ENCODE results near the gene TREX2.

TREX2 gene

GRCh38 chrX:153475751-153476281 is 30.0 kb upstream of the TREX2 start:
- DNase-seq (ENCODE audit: low read depth in 2 of 2): no peak

- no peak for DNase-seq (ENCODE audit: low read depth in 2 of 2)
Measured at GRCh38 chrX:153475271-153475670, 29.4 kb upstream of the TREX2 start.

DNA sequence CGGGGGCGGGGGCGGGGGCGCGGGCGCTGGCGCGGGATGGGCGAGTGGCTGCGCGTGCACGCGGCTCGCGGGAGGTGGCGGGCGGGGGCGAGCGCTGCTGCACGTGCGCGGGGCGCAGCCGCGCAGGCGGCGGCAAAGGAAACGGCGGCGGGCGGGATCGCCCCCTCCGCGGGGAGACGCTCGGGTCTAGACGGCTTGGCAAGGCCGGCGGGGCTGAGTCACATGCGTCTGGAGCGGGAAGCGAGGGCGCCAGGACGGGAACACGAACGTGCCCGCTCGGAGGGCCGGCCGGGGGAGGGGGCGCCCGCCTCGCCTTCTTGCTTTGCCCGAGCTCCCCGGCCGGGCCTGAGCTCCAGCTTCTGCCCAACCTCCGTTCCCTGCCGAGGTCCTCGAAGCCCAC is 28.9 kb upstream of the TREX2 start:
- DNase-seq (ENCODE audit: low read depth in 2 of 2): peak in 1 of 2 experiments; percentile 13

GRCh38 chrX:153474266-153474665 is 28.4 kb upstream of the TREX2 start:
- no peak for DNase-seq (ENCODE audit: low read depth in 2 of 2)

GRCh38 chrX:153473126-153473525 is 27.3 kb upstream of the TREX2 start:
- DNase-seq (ENCODE audit: low read depth in 2 of 2): no peak

DNA sequence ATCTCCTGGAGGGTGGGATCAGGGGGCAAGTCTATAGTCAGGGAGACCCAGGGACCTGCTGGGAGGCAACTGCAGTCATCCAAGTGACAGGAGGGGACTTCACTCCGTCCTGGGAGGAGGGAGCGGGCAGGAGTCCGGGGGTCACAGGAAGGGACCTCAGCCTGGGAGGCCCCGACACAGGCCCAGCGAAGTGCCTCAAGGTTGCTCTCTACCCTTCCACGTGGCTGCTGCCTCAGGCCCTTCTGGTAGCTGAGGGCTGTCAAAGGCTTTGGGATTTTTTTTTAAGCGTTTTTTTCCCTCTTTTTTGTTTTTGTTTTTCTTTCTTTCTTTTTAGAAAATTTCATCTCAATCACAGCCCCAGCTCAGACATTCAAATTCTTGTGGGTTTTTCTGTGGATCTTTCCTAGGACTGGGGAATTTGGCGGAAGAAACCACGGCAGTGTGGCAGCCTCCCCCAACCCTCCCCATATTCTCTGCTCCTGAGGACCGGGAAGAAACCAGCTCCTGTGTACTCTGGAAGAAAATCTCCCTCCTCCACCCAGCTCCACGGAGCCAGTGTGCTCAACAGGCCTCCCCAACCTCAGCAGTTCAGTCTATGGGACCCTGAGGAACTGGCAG is 25.9 kb upstream of the TREX2 start:
- no peak for DNase-seq (ENCODE audit: low read depth in 2 of 2)

DNA sequence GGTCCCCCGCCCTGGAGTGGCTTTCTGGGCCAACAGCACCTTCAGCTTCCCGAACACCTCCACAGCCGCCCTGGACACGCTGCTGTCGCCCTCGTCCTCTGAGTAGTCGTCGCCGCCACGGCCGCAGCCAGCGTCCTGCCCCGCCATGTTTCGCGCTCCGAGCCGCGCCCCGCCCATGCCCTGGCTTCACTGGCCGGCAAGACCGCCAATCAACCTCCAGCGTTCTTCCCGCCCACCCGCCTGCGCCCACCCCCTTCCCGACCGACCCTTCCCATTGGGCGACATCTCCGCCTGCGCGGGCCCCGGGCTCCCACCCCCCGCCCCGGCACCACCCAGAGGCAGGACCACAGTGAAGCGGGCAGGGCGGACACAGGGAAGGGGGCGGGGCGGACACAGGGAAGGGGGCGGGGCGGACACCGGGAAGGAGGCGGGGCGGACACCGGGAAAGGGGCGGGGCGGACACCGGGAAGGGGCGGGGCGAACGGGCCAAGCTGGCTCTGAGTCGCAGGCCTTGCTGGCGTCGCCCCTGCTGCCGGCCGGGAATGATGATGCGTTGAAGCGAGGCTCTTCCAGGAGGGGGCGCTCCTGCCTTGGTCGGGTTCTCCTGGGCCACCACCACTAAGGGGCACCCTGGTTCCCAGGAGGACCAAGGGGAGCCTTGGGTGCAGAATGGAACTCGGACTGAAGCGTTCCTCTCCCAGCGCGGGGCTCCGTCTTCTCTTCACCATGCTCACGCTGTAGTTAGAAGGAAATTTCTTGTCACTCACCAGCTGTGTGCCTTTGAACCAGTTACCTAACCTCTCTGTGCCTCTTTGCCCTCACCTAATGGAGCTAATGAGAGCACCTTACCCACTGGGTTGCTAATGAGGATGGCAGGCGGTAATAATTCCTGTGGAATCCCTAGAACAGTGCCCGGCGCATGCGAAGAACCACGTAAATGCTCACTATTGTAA is 24.8 kb upstream of the TREX2 start, which contains the start of gene HAUS7:
Gene HAUS7 (minus strand): TSS at position 166 of the 953 bp plus-strand sequence. CDS start 19 bp downstream, at position 147.
- DNase-seq (ENCODE audit: low read depth in 2 of 2): peak; percentile 75 to 81

DNA sequence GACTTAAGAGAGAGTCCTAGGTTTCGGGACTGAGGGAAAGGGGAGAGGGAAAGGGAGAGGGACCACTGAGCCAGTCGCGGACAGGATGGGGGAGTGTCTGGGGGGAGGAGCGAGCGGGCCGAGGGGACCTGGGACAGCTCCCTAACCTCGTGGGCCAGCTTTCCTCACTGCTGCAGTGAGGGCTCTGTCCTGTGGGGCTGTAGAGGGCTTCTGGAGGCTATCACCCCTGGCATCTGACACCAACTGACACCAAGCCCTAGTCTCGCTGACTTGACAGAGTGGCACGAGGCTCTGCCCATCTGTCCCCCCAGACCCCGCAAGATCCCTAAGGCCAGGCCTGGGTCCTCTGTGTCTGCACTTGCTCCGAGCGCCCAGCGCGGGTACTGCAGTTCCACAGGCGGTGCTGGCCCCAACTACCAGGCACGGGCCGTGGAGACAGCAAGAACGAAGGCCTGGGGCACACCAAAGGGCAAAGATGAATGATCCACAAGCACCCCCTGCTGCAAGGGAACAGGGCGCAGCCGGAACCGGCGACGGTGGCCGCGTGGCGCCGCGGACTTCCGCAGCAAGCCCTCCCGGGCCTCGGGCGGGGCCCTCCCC is 24.1 kb upstream of the TREX2 start:
- peak; percentile 1 to 8 for DNase-seq (ENCODE audit: low read depth in 2 of 2)

DNA sequence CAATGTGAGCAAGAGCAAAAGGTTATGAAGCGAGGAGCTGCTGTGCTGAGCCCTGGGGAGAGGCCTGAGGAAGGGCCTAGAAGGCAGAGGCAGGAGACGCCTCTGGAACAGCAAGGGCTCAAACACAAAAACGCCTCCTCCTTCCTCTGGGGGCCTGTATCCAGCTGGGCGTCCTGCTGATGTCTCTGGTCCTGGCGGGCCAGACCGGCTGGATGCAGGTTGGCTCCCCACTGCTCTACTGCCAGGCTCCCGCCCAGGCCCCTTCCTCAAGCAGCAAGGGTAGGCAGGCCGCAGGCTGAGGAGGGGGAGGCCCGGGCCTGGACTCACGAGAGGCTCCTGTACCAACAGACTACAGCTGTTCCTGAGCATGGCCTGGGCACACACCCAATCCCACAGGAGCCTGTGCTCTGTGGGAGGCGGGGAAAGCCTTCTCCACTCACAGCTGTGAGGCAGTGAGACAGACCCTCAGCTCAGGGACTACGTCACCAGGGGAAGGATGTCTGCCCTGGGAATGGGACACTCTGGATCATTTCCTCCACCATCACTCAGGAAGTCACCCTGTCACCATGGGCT is 22.2 kb upstream of the TREX2 start:
- DNase-seq (ENCODE audit: low read depth in 2 of 2): no peak

GRCh38 chrX:153465691-153466380 is 20.0 kb upstream of the TREX2 start:
- DNase-seq (ENCODE audit: low read depth in 2 of 2): no peak

DNA sequence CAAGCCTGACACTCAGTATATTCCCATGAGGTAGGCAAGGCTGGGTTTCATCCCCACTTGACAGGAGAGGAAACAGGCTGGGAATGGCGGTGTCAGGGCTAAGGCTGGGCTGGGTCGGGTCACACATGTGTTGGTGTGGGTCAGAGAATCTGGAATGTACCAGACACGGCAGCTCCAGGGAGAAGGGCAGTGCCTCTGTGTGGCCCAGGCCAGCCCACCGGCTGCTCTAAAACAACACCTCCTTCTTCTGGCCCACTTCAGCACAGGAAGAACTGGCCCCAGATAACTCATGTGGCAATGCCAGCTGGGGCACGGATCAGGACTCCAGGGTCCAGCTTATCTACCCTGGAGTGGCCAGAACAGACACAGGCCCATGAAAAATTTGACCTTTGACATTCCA is 18.3 kb upstream of the TREX2 start:
- no peak for DNase-seq (ENCODE audit: low read depth in 2 of 2)

GRCh38 chrX:153463556-153463955 is 17.7 kb upstream of the TREX2 start:
- DNase-seq (ENCODE audit: low read depth in 2 of 2): no peak

GRCh38 chrX:153463031-153463430 is 17.2 kb upstream of the TREX2 start:
- DNase-seq (ENCODE audit: low read depth in 2 of 2): no peak

GRCh38 chrX:153462291-153462690 is 16.4 kb upstream of the TREX2 start:
- no peak for DNase-seq (ENCODE audit: low read depth in 2 of 2)

DNA sequence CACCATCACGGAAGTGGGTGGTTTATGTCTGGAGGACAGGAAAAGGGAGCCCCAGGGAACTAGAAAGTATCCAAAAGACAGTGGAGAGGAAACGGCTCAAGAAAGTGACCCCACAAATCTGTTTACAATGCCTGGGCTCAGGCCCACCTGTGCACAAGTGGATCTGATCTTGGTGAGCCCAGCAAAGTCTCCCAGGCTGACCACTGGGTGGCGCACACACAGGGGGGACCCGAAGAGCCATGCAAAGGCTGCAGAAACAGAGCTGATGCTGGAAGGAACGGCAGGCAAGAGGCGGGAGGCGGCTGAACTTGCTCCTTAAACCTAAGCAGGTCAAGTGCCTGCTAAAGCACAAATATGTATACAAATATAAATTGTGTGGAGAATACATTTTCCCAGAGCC is 15.0 kb upstream of the TREX2 start:
- peak; percentile 12 to 20 for DNase-seq (ENCODE audit: low read depth in 2 of 2)

DNA sequence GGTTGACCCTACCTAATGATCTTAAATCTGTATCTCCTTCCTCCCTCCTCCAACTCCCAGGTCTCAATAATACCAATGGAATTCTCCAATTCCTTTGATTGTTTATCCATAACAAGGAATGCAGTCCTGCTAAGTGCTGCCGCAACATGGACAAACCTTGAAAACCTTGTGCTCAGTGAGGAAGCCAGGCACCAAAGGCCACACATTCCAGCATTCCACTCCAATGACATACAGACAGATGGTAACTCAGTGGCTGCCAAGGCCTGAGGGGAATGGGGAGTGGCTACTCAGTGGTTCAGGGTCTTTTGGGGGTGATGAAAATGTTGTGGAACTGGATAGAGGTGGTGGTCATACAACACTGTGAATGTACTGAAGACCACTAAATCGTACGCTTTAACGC is 14.1 kb upstream of the TREX2 start:
- no peak for DNase-seq (ENCODE audit: low read depth in 2 of 2)

- no peak for DNase-seq (ENCODE audit: low read depth in 2 of 2)
Measured at GRCh38 chrX:153458476-153458875, 12.6 kb upstream of the TREX2 start.

DNA sequence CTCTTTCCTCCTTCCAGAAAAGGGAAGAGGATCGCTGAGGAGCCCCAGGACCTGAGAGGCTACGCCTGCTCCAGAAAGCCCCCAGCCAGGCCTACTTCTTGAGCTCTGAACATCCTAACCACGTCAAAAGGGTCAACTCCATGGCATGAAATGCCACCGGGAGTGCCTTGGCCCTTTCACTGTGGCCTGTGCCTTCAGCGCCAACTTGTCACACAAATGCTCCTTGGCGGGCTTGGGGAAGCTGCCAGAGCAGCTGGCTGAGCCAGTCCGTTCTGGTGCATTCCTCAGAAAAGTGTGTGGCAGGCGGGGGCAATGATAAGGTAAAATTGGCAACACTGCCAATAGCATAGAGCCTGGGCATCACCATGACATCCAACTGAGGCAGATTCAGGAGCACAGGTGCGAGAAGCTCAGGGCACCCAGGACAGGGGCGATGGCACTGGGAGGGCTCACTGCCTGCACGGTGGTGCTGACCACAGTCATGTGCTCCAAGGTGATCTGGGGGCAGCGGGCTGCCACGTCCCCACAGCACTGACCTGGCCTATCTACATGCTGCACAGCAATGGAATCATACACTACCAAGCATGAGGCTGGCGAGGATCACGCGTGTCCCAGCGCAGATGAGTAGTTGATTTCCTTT is 12.1 kb upstream of the TREX2 start:
- DNase-seq (ENCODE audit: low read depth in 2 of 2): no peak

- DNase-seq (ENCODE audit: low read depth in 2 of 2): no peak
Measured at GRCh38 chrX:153457136-153457825, 11.4 kb upstream of the TREX2 start.

GRCh38 chrX:153456704-153457103 is 10.8 kb upstream of the TREX2 start:
- no peak for DNase-seq (ENCODE audit: low read depth in 2 of 2)

Measured in stimulated activated CD4-positive, alpha-beta T cell treated with anti-CD3 and anti-CD28 coated beads, Interleukin-12 subunit alpha, Interleukin-12 subunit beta, amount 100 ng/mL, for 24 hours (primary cell).